Measurements from ENCODE around the gene TMEM150B. TPM values are rescaled to one million over a fixed set of nuclear protein-coding genes. Genes with fewer than 3 reads are reported as not detected.

Gene TMEM150B
- total and polyA plus RNA-seq, 2 donors (not counting 1 experiment from before 2014, with no cell fraction given): not detected

GRCh38 chr19:55341595-55342531, 16.7 kb upstream of the TMEM150B start:
- H4K20me1 ChIP-seq (ENCODE audit: control insufficient read depth, extremely low read depth, insufficient read depth, low read length): no peaks in the 10 kb centered on the region

GRCh38 chr19:55341171-55341588, 16.0 kb upstream of the TMEM150B start:
- Histone ChIP-seq H3K27me3 (ENCODE audit: control insufficient read depth, insufficient read depth, low read length) (peaks cover 5% of the 10 kb centered on the region), H4K20me1 (ENCODE audit: control insufficient read depth, extremely low read depth, insufficient read depth, low read length) (no peaks in the 10 kb centered on the region), H3K4me2 (ENCODE audit: extremely low read depth, insufficient read depth, low read length) (peak overlapping the region; percentile 94), H3K9me3 (ENCODE audit: control insufficient read depth, insufficient read depth, low read depth, low read length) (no peaks in the 10 kb centered on the region), H3K4me1 (ENCODE audit: control insufficient read depth, extremely low read depth, insufficient read depth, low read length) (peaks cover 11% of the 10 kb centered on the region), H3K36me3 (ENCODE audit: control insufficient read depth, insufficient read depth, low read length) (peaks cover 4% of the 10 kb centered on the region), H3K9ac (ENCODE audit: insufficient read depth, low read length) (no peak overlapping the region), H2AFZ (ENCODE audit: low read length) (no peak overlapping the region), H3K4me3 (replicated peaks in 1 of 4; ENCODE audit: control extremely low read depth in 1 of 4, insufficient read depth in 1 of 4, low read depth in 3 of 4, low read length in 4 of 4) (peak overlapping the region in 3 of 4 experiments; percentile 70 to 80 (median 73)), H3K27ac (ENCODE audit: insufficient read depth, low read length) (no peak overlapping the region), H3K79me2 (ENCODE audit: control insufficient read depth, insufficient read depth, low read length) (no peaks in the 10 kb centered on the region)
- DNase-seq (ENCODE audit: low read depth in 2 of 2): peak; percentile 44 to 52
- TF ChIP-seq CTCF (conservative IDR thresholded peaks at IDR 0.05 in 1 of 2, IDR thresholded peaks at IDR 0.05 in 1 of 2; ENCODE audit: low read depth in 1 of 2, low read length in 2 of 2) (no peak), EZH2 (IDR thresholded peaks at IDR 0.05; ENCODE audit: low read length, missing control alignments) (no peak)

More at GRCh38 chr19:55341595-55342531, 16.7 kb upstream of the TMEM150B start:
- Histone ChIP-seq H3K27ac (ENCODE audit: insufficient read depth, low read length) (no peak overlapping the region), H3K79me2 (ENCODE audit: control insufficient read depth, insufficient read depth, low read length) (no peaks in the 10 kb centered on the region), H2AFZ (ENCODE audit: low read length) (no peak overlapping the region), H3K9me3 (ENCODE audit: control insufficient read depth, insufficient read depth, low read depth, low read length) (no peaks in the 10 kb centered on the region), H3K4me3 (replicated peaks in 1 of 4; ENCODE audit: control extremely low read depth in 1 of 4, insufficient read depth in 1 of 4, low read depth in 3 of 4, low read length in 4 of 4) (peak overlapping the region in 1 of 4 experiments; percentile 27), H3K27me3 (ENCODE audit: control insufficient read depth, insufficient read depth, low read length) (peaks cover 2% of the 10 kb centered on the region), H3K4me1 (ENCODE audit: control insufficient read depth, extremely low read depth, insufficient read depth, low read length) (peaks cover 11% of the 10 kb centered on the region), H3K9ac (ENCODE audit: insufficient read depth, low read length) (no peak overlapping the region), H3K4me2 (ENCODE audit: extremely low read depth, insufficient read depth, low read length) (peak overlapping the region; percentile 35), H3K36me3 (ENCODE audit: control insufficient read depth, insufficient read depth, low read length) (peaks cover 4% of the 10 kb centered on the region)
- TF ChIP-seq CTCF (conservative IDR thresholded peaks at IDR 0.05 in 1 of 2, IDR thresholded peaks at IDR 0.05 in 1 of 2; ENCODE audit: low read depth in 1 of 2, low read length in 2 of 2) (no peak), EZH2 (IDR thresholded peaks at IDR 0.05; ENCODE audit: low read length, missing control alignments) (no peak)
- DNase-seq (ENCODE audit: low read depth in 2 of 2): no peak

GRCh38 chr19:55340784-55341147, 15.6 kb upstream of the TMEM150B start:
- peaks cover 4% of the 10 kb centered on the region for H3K36me3 ChIP-seq (ENCODE audit: control insufficient read depth, insufficient read depth, low read length)
- no peak overlapping the region for H3K27ac ChIP-seq (ENCODE audit: insufficient read depth, low read length)
- H4K20me1 ChIP-seq (ENCODE audit: control insufficient read depth, extremely low read depth, insufficient read depth, low read length): no peaks in the 10 kb centered on the region
- H3K4me1 ChIP-seq (ENCODE audit: control insufficient read depth, extremely low read depth, insufficient read depth, low read length): peaks cover 11% of the 10 kb centered on the region
- peak overlapping the region; percentile 94 for H3K4me2 ChIP-seq (ENCODE audit: extremely low read depth, insufficient read depth, low read length)
- H3K27me3 ChIP-seq (ENCODE audit: control insufficient read depth, insufficient read depth, low read length): peaks cover 5% of the 10 kb centered on the region
- no peak for DNase-seq (ENCODE audit: low read depth in 2 of 2)
- no peaks in the 10 kb centered on the region for H3K79me2 ChIP-seq (ENCODE audit: control insufficient read depth, insufficient read depth, low read length)
- peak overlapping the region; percentile 70 to 80 (median 75) for H3K4me3 ChIP-seq (replicated peaks in 1 of 4; ENCODE audit: control extremely low read depth in 1 of 4, insufficient read depth in 1 of 4, low read depth in 3 of 4, low read length in 4 of 4)
- no peak overlapping the region for H2AFZ ChIP-seq (ENCODE audit: low read length)
- H3K9ac ChIP-seq (ENCODE audit: insufficient read depth, low read length): peak overlapping the region; percentile 65
- TF ChIP-seq CTCF (conservative IDR thresholded peaks at IDR 0.05 in 1 of 2, IDR thresholded peaks at IDR 0.05 in 1 of 2; ENCODE audit: low read depth in 1 of 2, low read length in 2 of 2): no peak
- no peaks in the 10 kb centered on the region for H3K9me3 ChIP-seq (ENCODE audit: control insufficient read depth, insufficient read depth, low read depth, low read length)

All from fibroblast of lung (primary cell).